Measurements from ENCODE around the gene RND1.

Gene RND1

GRCh38 chr12:48826209-48826855 lies 39.3 kb downstream of the RND1 start:
- Histone ChIP-seq H4K91ac (ENCODE audit: low read length) (no peak overlapping the region), H3K27me3 (ENCODE audit: control insufficient read depth in 1 of 2, insufficient read depth in 1 of 2, low read length in 2 of 2) (no peaks in the 10 kb centered on the region), H2BK120ac (ENCODE audit: low read depth, low read length) (no peak overlapping the region), H2BK15ac (ENCODE audit: low read depth, poor library complexity, severe bottlenecking) (no peak overlapping the region), H3K4me3 (ENCODE audit: insufficient read depth in 1 of 2, low read depth in 1 of 2, low read length in 2 of 2) (no peak overlapping the region), H3K14ac (ENCODE audit: low read length in 2 of 2) (no peak overlapping the region), H4K8ac (ENCODE audit: low read length) (no peak overlapping the region), H3K9ac (ENCODE audit: low read length) (no peak overlapping the region), H3K18ac (ENCODE audit: low read depth in 1 of 2, low read length in 2 of 2) (no peak overlapping the region), H2AFZ (ENCODE audit: low read depth, low read length) (no peak overlapping the region), H2BK12ac (ENCODE audit: low read length in 2 of 2) (no peak overlapping the region), H3K27ac (ENCODE audit: low read length, poor library complexity, severe bottlenecking) (no peak overlapping the region), H3K9me3 (ENCODE audit: control insufficient read depth, low read length) (no peaks in the 10 kb centered on the region), H3K4me1 (ENCODE audit: control insufficient read depth, insufficient read depth, low read depth, low read length) (no peaks in the 10 kb centered on the region), H2BK5ac (ENCODE audit: low read depth, low read length, poor library complexity, severe bottlenecking) (no peak overlapping the region), H2AK5ac (ENCODE audit: low read length, severe bottlenecking) (no peak overlapping the region), H3K4ac (ENCODE audit: low read depth in 1 of 2, low read length in 2 of 2) (no peak overlapping the region), H3K23ac (ENCODE audit: low read length in 2 of 2) (no peak overlapping the region), H3K79me1 (replicated peaks; ENCODE audit: low read length, poor library complexity, severe bottlenecking) (peaks cover 16% of the 10 kb centered on the region), H3K36me3 (ENCODE audit: control insufficient read depth in 1 of 2, insufficient read depth in 2 of 2, low read depth in 1 of 2, low read length in 2 of 2) (peaks cover 81 to 84% of the 10 kb centered on the region in 2 experiments), H3K4me2 (ENCODE audit: low read length, poor library complexity, severe bottlenecking) (no peak overlapping the region)
- DNase-seq, result no peak
- 89% methylated on average over 15 of the region's 15 CpGs for WGBS

DNA sequence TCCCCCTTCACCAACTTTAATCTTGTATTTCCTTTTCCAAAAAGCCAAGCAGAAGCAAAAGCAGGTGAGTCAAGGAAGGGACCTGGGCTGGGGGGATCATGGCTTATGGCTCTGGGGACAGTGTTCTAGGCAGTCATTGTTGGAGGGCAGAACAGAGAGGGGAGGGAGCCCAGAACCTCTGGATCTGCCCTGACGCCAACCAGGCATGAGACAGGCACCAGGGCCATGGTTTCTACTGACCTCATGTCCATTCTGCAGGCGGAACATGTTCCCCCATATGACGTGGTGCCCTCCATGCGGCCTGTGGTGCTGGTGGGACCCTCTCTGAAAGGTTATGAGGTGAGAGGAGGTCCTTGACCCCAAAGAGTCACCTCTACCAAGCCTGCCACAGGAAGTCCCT lies 40.8 kb downstream of the RND1 start:
- H4K91ac ChIP-seq (ENCODE audit: low read length), result no peak overlapping the region
- no peak overlapping the region for H3K9ac ChIP-seq (ENCODE audit: low read length)
- H3K9me3 ChIP-seq (ENCODE audit: control insufficient read depth, low read length), result no peaks in the 10 kb centered on the region
- H4K8ac ChIP-seq (ENCODE audit: low read length), result no peak overlapping the region
- H3K27me3 ChIP-seq (ENCODE audit: control insufficient read depth in 1 of 2, insufficient read depth in 1 of 2, low read length in 2 of 2), result no peaks in the 10 kb centered on the region
- peaks cover 67 to 74% of the 10 kb centered on the region in 2 experiments for H3K36me3 ChIP-seq (ENCODE audit: control insufficient read depth in 1 of 2, insufficient read depth in 2 of 2, low read depth in 1 of 2, low read length in 2 of 2)
- no peak overlapping the region for H3K27ac ChIP-seq (ENCODE audit: low read length, poor library complexity, severe bottlenecking)
- no peak overlapping the region for H3K14ac ChIP-seq (ENCODE audit: low read length in 2 of 2)
- H2BK15ac ChIP-seq (ENCODE audit: low read depth, poor library complexity, severe bottlenecking), result no peak overlapping the region
- no peak overlapping the region for H3K18ac ChIP-seq (ENCODE audit: low read depth in 1 of 2, low read length in 2 of 2)
- H2BK120ac ChIP-seq (ENCODE audit: low read depth, low read length), result no peak overlapping the region
- H3K4me3 ChIP-seq (ENCODE audit: insufficient read depth in 1 of 2, low read depth in 1 of 2, low read length in 2 of 2), result no peak overlapping the region
- H2BK5ac ChIP-seq (ENCODE audit: low read depth, low read length, poor library complexity, severe bottlenecking), result no peak overlapping the region
- peaks cover 17% of the 10 kb centered on the region for H3K79me1 ChIP-seq (replicated peaks; ENCODE audit: low read length, poor library complexity, severe bottlenecking)
- no peak overlapping the region for H2BK12ac ChIP-seq (ENCODE audit: low read length in 2 of 2)
- no peak overlapping the region for H3K23ac ChIP-seq (ENCODE audit: low read length in 2 of 2)
- no peak overlapping the region for H2AFZ ChIP-seq (ENCODE audit: low read depth, low read length)
- no peak for DNase-seq
- no peak overlapping the region for H3K4me2 ChIP-seq (ENCODE audit: low read length, poor library complexity, severe bottlenecking)
- no peaks in the 10 kb centered on the region for H3K4me1 ChIP-seq (ENCODE audit: control insufficient read depth, insufficient read depth, low read depth, low read length)
- no peak overlapping the region for H3K4ac ChIP-seq (ENCODE audit: low read depth in 1 of 2, low read length in 2 of 2)
- WGBS, result 94% methylated on average over 4 of the region's 4 CpGs
- no peak overlapping the region for H2AK5ac ChIP-seq (ENCODE audit: low read length, severe bottlenecking)

DNA sequence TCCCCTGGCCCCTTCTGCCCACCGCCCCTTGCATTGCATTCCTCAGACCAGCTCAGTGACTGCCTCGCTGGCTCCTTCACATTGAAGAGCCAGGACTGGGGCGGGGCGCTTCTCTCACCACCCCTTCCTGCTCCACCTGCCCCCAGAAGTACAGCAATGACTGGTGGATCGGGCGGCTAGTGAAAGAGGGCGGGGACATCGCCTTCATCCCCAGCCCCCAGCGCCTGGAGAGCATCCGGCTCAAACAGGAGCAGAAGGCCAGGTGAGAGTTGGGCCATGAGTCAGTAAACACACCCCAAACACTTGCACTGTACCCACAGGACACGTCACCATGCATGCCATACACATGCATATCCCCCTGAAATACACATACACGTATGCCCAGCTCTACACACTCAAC lies 41.6 kb downstream of the RND1 start:
- no peak overlapping the region for H2AK5ac ChIP-seq (ENCODE audit: low read length, severe bottlenecking)
- H3K9me3 ChIP-seq (ENCODE audit: control insufficient read depth, low read length), result no peaks in the 10 kb centered on the region
- H3K27me3 ChIP-seq (ENCODE audit: control insufficient read depth in 1 of 2, insufficient read depth in 1 of 2, low read length in 2 of 2), result no peaks in the 10 kb centered on the region
- peaks cover 59 to 66% of the 10 kb centered on the region in 2 experiments for H3K36me3 ChIP-seq (ENCODE audit: control insufficient read depth in 1 of 2, insufficient read depth in 2 of 2, low read depth in 1 of 2, low read length in 2 of 2)
- no peak overlapping the region for H4K91ac ChIP-seq (ENCODE audit: low read length)
- no peak overlapping the region for H2BK15ac ChIP-seq (ENCODE audit: low read depth, poor library complexity, severe bottlenecking)
- DNase-seq, result no peak
- no peak overlapping the region for H4K8ac ChIP-seq (ENCODE audit: low read length)
- no peak overlapping the region for H3K4ac ChIP-seq (ENCODE audit: low read depth in 1 of 2, low read length in 2 of 2)
- H3K79me1 ChIP-seq (replicated peaks; ENCODE audit: low read length, poor library complexity, severe bottlenecking), result peaks cover 22% of the 10 kb centered on the region
- no peak overlapping the region for H3K9ac ChIP-seq (ENCODE audit: low read length)
- no peak overlapping the region for H2BK5ac ChIP-seq (ENCODE audit: low read depth, low read length, poor library complexity, severe bottlenecking)
- 73% methylated on average over 12 of the region's 12 CpGs for WGBS
- H3K23ac ChIP-seq (ENCODE audit: low read length in 2 of 2), result no peak overlapping the region
- H2BK120ac ChIP-seq (ENCODE audit: low read depth, low read length), result no peak overlapping the region
- no peak overlapping the region for H3K18ac ChIP-seq (ENCODE audit: low read depth in 1 of 2, low read length in 2 of 2)
- H2BK12ac ChIP-seq (ENCODE audit: low read length in 2 of 2), result no peak overlapping the region
- no peak overlapping the region for H3K14ac ChIP-seq (ENCODE audit: low read length in 2 of 2)
- no peak overlapping the region for H3K4me3 ChIP-seq (ENCODE audit: insufficient read depth in 1 of 2, low read depth in 1 of 2, low read length in 2 of 2)
- H3K27ac ChIP-seq (ENCODE audit: low read length, poor library complexity, severe bottlenecking), result no peak overlapping the region
- H2AFZ ChIP-seq (ENCODE audit: low read depth, low read length), result no peak overlapping the region
- H3K4me2 ChIP-seq (ENCODE audit: low read length, poor library complexity, severe bottlenecking), result no peak overlapping the region
- peaks cover 3% of the 10 kb centered on the region for H3K4me1 ChIP-seq (ENCODE audit: control insufficient read depth, insufficient read depth, low read depth, low read length)

GRCh38 chr12:48823281-48823680 lies 42.4 kb downstream of the RND1 start:
- H2BK5ac ChIP-seq (ENCODE audit: low read depth, low read length, poor library complexity, severe bottlenecking), result no peak overlapping the region
- no peak for DNase-seq

More at GRCh38 chr12:48823281-48823680, 42.4 kb downstream of the RND1 start:
- WGBS, result 94% methylated on average over 11 of the region's 11 CpGs
- H4K8ac ChIP-seq (ENCODE audit: low read length), result no peak overlapping the region
- H2AFZ ChIP-seq (ENCODE audit: low read depth, low read length), result no peak overlapping the region
- H3K9me3 ChIP-seq (ENCODE audit: control insufficient read depth, low read length), result no peaks in the 10 kb centered on the region
- H3K4me1 ChIP-seq (ENCODE audit: control insufficient read depth, insufficient read depth, low read depth, low read length), result peaks cover 8% of the 10 kb centered on the region
- peaks cover 51 to 58% of the 10 kb centered on the region in 2 experiments for H3K36me3 ChIP-seq (ENCODE audit: control insufficient read depth in 1 of 2, insufficient read depth in 2 of 2, low read depth in 1 of 2, low read length in 2 of 2)
- H3K4me3 ChIP-seq (ENCODE audit: insufficient read depth in 1 of 2, low read depth in 1 of 2, low read length in 2 of 2), result no peak overlapping the region
- H3K27me3 ChIP-seq (ENCODE audit: control insufficient read depth in 1 of 2, insufficient read depth in 1 of 2, low read length in 2 of 2), result no peaks in the 10 kb centered on the region
- no peak overlapping the region for H2BK12ac ChIP-seq (ENCODE audit: low read length in 2 of 2)
- H3K9ac ChIP-seq (ENCODE audit: low read length), result no peak overlapping the region
- H3K14ac ChIP-seq (ENCODE audit: low read length in 2 of 2), result no peak overlapping the region
- H3K18ac ChIP-seq (ENCODE audit: low read depth in 1 of 2, low read length in 2 of 2), result no peak overlapping the region
- no peak overlapping the region for H3K4me2 ChIP-seq (ENCODE audit: low read length, poor library complexity, severe bottlenecking)
- no peak overlapping the region for H2BK15ac ChIP-seq (ENCODE audit: low read depth, poor library complexity, severe bottlenecking)
- no peak overlapping the region for H3K4ac ChIP-seq (ENCODE audit: low read depth in 1 of 2, low read length in 2 of 2)
- no peak overlapping the region for H3K23ac ChIP-seq (ENCODE audit: low read length in 2 of 2)
- H3K79me1 ChIP-seq (replicated peaks; ENCODE audit: low read length, poor library complexity, severe bottlenecking), result peaks cover 24% of the 10 kb centered on the region
- H2BK120ac ChIP-seq (ENCODE audit: low read depth, low read length), result no peak overlapping the region
- H2AK5ac ChIP-seq (ENCODE audit: low read length, severe bottlenecking), result no peak overlapping the region
- H3K27ac ChIP-seq (ENCODE audit: low read length, poor library complexity, severe bottlenecking), result no peak overlapping the region
- H4K91ac ChIP-seq (ENCODE audit: low read length), result no peak overlapping the region

Measured in mesenchymal stem cell (in vitro differentiated cells and primary cell).